ENCODE results near the gene EXD2. TPM values are rescaled to one million over a fixed set of nuclear protein-coding genes. Genes with fewer than 3 reads are reported as not detected.
"Not testable (repeated sequence)": the region's sequence is repeated elsewhere in the genome, so short reads cannot be mapped to it uniquely, and the experiment has no call there.

Gene EXD2
- total RNA-seq, 1 experiment from 2014 or later = 21.3 TPM

DNA sequence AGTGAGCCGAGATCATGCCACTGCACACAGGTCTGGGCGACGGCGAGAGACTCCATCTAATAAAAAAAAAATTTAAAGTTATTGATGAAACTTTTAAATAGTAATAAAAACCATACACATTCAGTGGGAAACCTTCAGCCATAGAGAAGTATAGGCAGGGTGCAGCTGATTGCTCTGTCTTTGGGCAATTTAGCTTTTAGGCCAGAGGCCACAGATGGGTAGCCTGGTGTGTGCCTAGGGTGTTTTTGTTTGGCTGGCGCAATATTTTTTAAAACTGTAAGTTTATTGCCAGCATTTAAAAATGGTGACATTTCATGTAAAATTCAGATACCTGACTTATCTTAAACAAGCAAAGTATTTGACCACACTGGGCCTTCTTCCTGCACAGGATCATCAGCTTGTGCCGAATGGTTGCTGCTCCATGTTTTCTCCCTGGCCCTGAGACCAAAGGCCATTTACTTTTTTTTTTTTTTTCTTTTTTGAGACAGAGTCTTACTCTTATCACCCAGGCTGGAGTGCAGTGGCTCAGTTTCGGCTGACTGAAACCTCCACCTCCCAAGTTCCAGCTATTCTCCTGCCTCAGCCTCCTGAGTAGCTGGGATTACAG lies 16.2 kb downstream of the EXD2 start:
- H3K27me3 ChIP-seq (ENCODE audit: low read length) = no peaks in the 10 kb centered on the region
- no peak for DNase-seq

DNA sequence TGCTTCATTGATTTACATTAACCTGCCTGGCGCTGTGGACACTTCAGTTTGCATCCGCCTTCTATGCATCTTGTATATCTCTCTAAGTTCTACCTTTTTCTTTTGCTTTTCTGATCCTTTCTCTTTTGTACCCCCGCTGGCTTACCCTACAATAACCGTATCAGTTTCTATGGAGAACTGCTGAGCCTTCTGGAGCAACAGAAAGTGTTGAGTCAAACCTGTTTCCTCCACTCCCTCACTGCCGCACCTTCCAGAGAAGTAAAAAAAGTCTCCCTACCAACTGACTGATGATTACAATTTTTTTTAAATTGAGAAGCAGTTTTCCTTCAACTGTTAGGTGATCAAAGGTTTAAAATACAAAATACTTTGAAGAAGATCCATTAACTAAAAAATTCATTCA lies 17.4 kb downstream of the EXD2 start:
- H3K36me3 ChIP-seq (ENCODE audit: insufficient read depth, low read length) = peaks cover 4% of the 10 kb centered on the region; the same call in 1 of the 2 replicates
- DNase-seq = no peak
- H3K4me3 ChIP-seq (ENCODE audit: low read length) = no peak overlapping the region
- H3K27ac ChIP-seq (ENCODE audit: low read length) = no peak overlapping the region
- H3K9me3 ChIP-seq (ENCODE audit: low read length) = no peaks in the 10 kb centered on the region
- no peaks in the 10 kb centered on the region for H3K27me3 ChIP-seq (ENCODE audit: low read length)
- H3K4me1 ChIP-seq (ENCODE audit: low read length) = peaks cover 22% of the 10 kb centered on the region
- H3K79me2 ChIP-seq (ENCODE audit: low read length) = peaks cover 5% of the 10 kb centered on the region
- H3K9ac ChIP-seq (ENCODE audit: low read length) = no peak overlapping the region
- H4K20me1 ChIP-seq (ENCODE audit: insufficient read depth, low read depth, low read length) = no peaks in the 10 kb centered on the region
- H3K9me2 ChIP-seq (replicated peaks; ENCODE audit: insufficient read depth, low read length) = no peaks in the 10 kb centered on the region
- H2AFZ ChIP-seq (ENCODE audit: low read length) = no peak overlapping the region
- H3K4me2 ChIP-seq (ENCODE audit: low read depth, low read length, poor library complexity, severe bottlenecking) = no peak overlapping the region

More for the DNA sequence above, 16.2 kb downstream of the EXD2 start:
- Histone ChIP-seq H3K9ac (ENCODE audit: low read length) (no peak overlapping the region), H3K4me1 (ENCODE audit: low read length) (peaks cover 22% of the 10 kb centered on the region), H3K36me3 (ENCODE audit: insufficient read depth, low read length) (peaks cover 4% of the 10 kb centered on the region; the same call in 1 of the 2 replicates), H4K20me1 (ENCODE audit: insufficient read depth, low read depth, low read length) (no peaks in the 10 kb centered on the region), H3K4me2 (ENCODE audit: low read depth, low read length, poor library complexity, severe bottlenecking) (no peak overlapping the region), H3K27ac (ENCODE audit: low read length) (peak overlapping the region; percentile 51), H2AFZ (ENCODE audit: low read length) (no peak overlapping the region), H3K9me3 (ENCODE audit: low read length) (no peaks in the 10 kb centered on the region), H3K9me2 (replicated peaks; ENCODE audit: insufficient read depth, low read length) (no peaks in the 10 kb centered on the region), H3K79me2 (ENCODE audit: low read length) (peaks cover 13% of the 10 kb centered on the region), H3K4me3 (ENCODE audit: low read length) (no peak overlapping the region)

DNA sequence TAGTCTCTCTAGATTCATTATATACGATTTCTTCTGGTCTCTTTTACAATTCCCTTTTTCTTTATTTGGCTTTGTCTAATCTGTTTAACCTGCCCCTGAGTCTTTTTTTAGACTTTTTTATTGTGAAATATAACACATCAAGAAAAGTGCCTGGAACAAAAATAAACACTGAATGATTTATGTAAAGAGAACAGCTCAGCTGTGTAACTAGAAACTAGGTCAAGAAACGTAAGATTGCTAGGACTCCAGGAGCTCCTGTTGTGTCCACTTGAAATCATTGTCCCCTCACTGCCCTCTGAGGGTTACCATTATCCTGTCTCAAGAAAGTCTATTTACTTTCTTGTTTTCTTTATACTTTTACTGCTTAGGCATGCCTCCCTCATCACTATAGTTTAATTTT lies 23.1 kb downstream of the EXD2 start:
- no peaks in the 10 kb centered on the region for H3K9me2 ChIP-seq (replicated peaks; ENCODE audit: insufficient read depth, low read length)
- H3K79me2 ChIP-seq (ENCODE audit: low read length) = 0 out of 2 replicates have a peak, but pooled peaks cover 3% of the 10 kb centered on the region
- no peak overlapping the region for H3K4me3 ChIP-seq (ENCODE audit: low read length)
- DNase-seq = no peak
- H3K36me3 ChIP-seq (ENCODE audit: insufficient read depth, low read length) = peaks cover 4% of the 10 kb centered on the region; the same call in 1 of the 2 replicates
- H3K27ac ChIP-seq (ENCODE audit: low read length) = peak overlapping the region; percentile 36
- no peak overlapping the region for H3K9ac ChIP-seq (ENCODE audit: low read length)
- no peaks in the 10 kb centered on the region for H3K27me3 ChIP-seq (ENCODE audit: low read length)
- no peak overlapping the region for H2AFZ ChIP-seq (ENCODE audit: low read length)
- peaks cover 8% of the 10 kb centered on the region for H3K4me1 ChIP-seq (ENCODE audit: low read length)
- no peaks in the 10 kb centered on the region for H3K9me3 ChIP-seq (ENCODE audit: low read length)
- no peak overlapping the region for H3K4me2 ChIP-seq (ENCODE audit: low read depth, low read length, poor library complexity, severe bottlenecking)
- no peaks in the 10 kb centered on the region for H4K20me1 ChIP-seq (ENCODE audit: insufficient read depth, low read depth, low read length)

DNA sequence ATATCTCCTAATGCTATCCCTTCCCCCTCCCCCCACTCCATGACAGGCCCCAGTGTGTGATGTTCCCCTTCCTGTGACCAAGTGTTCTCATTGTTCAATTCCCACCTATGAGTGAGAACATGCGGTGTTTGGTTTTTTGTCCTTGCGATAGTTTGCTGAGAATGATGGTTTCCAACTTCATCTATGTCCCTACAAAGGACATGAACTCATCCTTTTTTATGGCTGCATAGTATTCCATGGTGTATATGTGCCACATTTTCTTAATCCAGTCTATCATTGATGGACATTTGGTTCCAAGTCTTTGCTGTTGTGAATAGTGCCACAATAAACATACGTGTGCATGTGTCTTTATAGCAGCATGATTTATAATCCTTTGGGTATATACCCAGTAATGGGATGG lies 26.4 kb downstream of the EXD2 start:
- H3K36me3 ChIP-seq (ENCODE audit: insufficient read depth, low read length); H3K9ac ChIP-seq (ENCODE audit: low read length); H3K27ac ChIP-seq (ENCODE audit: low read length); H3K27me3 ChIP-seq (ENCODE audit: low read length); DNase-seq; H2AFZ ChIP-seq (ENCODE audit: low read length); H3K9me3 ChIP-seq (ENCODE audit: low read length); H3K4me3 ChIP-seq (ENCODE audit: low read length); H4K20me1 ChIP-seq (ENCODE audit: insufficient read depth, low read depth, low read length); H3K79me2 ChIP-seq (ENCODE audit: low read length); H3K9me2 ChIP-seq (replicated peaks; ENCODE audit: insufficient read depth, low read length); H3K4me1 ChIP-seq (ENCODE audit: low read length); H3K4me2 ChIP-seq (ENCODE audit: low read depth, low read length, poor library complexity, severe bottlenecking): not testable (repeated sequence)

DNA sequence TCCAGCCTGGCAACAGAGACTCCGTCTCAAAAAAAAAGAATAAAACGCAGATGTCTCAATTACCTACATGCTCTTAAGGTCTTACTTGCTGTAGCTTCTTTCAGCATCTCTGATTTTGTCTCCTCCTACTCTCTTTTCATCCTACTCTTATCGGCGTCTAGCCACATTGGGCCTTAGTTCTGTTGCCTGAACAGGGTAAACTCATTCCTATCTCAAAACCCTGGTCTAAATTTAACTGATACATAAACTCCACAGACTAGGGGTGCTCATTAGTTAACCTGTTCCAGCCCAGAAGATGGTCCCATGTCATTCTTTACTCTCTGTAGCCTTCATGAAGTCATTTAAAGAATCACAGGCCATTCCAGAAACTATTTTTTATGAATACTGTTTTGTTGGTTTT lies 33.6 kb downstream of the EXD2 start:
- no peaks in the 10 kb centered on the region for H4K20me1 ChIP-seq (ENCODE audit: insufficient read depth, low read depth, low read length)
- no peak overlapping the region for H2AFZ ChIP-seq (ENCODE audit: low read length)
- no peak overlapping the region for H3K4me3 ChIP-seq (ENCODE audit: low read length)
- H3K36me3 ChIP-seq (ENCODE audit: insufficient read depth, low read length) = no peaks in the 10 kb centered on the region
- H3K9me3 ChIP-seq (ENCODE audit: low read length) = no peaks in the 10 kb centered on the region
- H3K79me2 ChIP-seq (ENCODE audit: low read length) = no peaks in the 10 kb centered on the region
- no peak overlapping the region for H3K4me2 ChIP-seq (ENCODE audit: low read depth, low read length, poor library complexity, severe bottlenecking)
- no peaks in the 10 kb centered on the region for H3K4me1 ChIP-seq (ENCODE audit: low read length)
- no peak overlapping the region for H3K9ac ChIP-seq (ENCODE audit: low read length)
- no peaks in the 10 kb centered on the region for H3K27me3 ChIP-seq (ENCODE audit: low read length)
- no peak overlapping the region for H3K27ac ChIP-seq (ENCODE audit: low read length)
- DNase-seq = no peak
- H3K9me2 ChIP-seq (replicated peaks; ENCODE audit: insufficient read depth, low read length) = no peaks in the 10 kb centered on the region

DNA sequence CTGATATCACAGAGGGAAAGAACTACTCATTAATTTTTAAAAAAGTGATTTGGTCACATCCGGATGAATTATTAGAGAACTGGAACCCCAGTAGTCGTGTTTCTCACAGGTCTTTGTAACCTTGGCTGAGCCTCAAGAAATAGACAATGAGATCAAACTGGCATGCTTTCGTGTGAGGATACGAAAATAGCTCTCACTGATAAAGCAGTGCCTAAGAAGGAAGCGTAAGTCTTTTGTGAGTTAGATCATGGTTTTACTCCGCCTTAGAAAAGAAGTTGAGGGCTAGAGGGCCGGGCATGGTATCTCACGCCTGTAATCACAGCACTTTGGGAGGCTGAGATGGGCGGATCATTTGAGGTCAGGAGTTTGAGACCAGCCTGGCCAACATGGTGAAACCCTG lies 34.9 kb downstream of the EXD2 start:
- H3K79me2 ChIP-seq (ENCODE audit: low read length) = no peaks in the 10 kb centered on the region
- H3K4me2 ChIP-seq (ENCODE audit: low read depth, low read length, poor library complexity, severe bottlenecking) = no peak overlapping the region
- no peaks in the 10 kb centered on the region for H3K9me3 ChIP-seq (ENCODE audit: low read length)
- H3K4me3 ChIP-seq (ENCODE audit: low read length) = no peak overlapping the region
- no peak overlapping the region for H3K27ac ChIP-seq (ENCODE audit: low read length)
- no peak overlapping the region for H3K9ac ChIP-seq (ENCODE audit: low read length)
- DNase-seq = no peak
- no peaks in the 10 kb centered on the region for H4K20me1 ChIP-seq (ENCODE audit: insufficient read depth, low read depth, low read length)
- H3K36me3 ChIP-seq (ENCODE audit: insufficient read depth, low read length) = no peaks in the 10 kb centered on the region
- H3K9me2 ChIP-seq (replicated peaks; ENCODE audit: insufficient read depth, low read length) = no peaks in the 10 kb centered on the region
- H2AFZ ChIP-seq (ENCODE audit: low read length) = no peak overlapping the region
- H3K4me1 ChIP-seq (ENCODE audit: low read length) = no peaks in the 10 kb centered on the region
- H3K27me3 ChIP-seq (ENCODE audit: low read length) = no peaks in the 10 kb centered on the region

DNA sequence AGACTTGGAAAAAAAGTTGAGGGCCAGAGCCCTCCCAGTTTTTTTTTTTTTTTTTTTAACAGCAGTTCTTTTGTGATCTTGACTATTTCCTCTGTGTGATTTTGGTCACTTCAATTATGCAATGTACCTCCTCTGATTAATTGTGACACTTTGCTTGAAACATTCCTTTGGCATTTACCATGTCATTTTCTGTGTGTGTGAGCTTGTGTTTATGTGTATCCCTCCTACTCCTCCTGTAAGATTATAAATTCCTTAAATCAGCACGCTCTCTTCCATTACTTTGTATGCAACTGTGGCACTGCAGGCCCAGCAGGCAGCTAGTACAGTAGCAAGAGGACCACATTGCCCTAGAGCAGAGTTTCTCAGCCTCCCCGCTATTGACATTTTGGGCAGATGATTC lies 35.4 kb downstream of the EXD2 start:
- H3K36me3 ChIP-seq (ENCODE audit: insufficient read depth, low read length) = no peaks in the 10 kb centered on the region
- H3K4me1 ChIP-seq (ENCODE audit: low read length) = no peaks in the 10 kb centered on the region
- H3K9ac ChIP-seq (ENCODE audit: low read length) = no peak overlapping the region
- no peak overlapping the region for H3K4me3 ChIP-seq (ENCODE audit: low read length)
- H3K9me3 ChIP-seq (ENCODE audit: low read length) = no peaks in the 10 kb centered on the region
- H3K79me2 ChIP-seq (ENCODE audit: low read length) = no peaks in the 10 kb centered on the region
- no peak overlapping the region for H2AFZ ChIP-seq (ENCODE audit: low read length)
- H3K27me3 ChIP-seq (ENCODE audit: low read length) = no peaks in the 10 kb centered on the region
- no peak overlapping the region for H3K4me2 ChIP-seq (ENCODE audit: low read depth, low read length, poor library complexity, severe bottlenecking)
- H3K27ac ChIP-seq (ENCODE audit: low read length) = no peak overlapping the region
- no peak for DNase-seq
- H3K9me2 ChIP-seq (replicated peaks; ENCODE audit: insufficient read depth, low read length) = no peaks in the 10 kb centered on the region
- no peaks in the 10 kb centered on the region for H4K20me1 ChIP-seq (ENCODE audit: insufficient read depth, low read depth, low read length)

DNA sequence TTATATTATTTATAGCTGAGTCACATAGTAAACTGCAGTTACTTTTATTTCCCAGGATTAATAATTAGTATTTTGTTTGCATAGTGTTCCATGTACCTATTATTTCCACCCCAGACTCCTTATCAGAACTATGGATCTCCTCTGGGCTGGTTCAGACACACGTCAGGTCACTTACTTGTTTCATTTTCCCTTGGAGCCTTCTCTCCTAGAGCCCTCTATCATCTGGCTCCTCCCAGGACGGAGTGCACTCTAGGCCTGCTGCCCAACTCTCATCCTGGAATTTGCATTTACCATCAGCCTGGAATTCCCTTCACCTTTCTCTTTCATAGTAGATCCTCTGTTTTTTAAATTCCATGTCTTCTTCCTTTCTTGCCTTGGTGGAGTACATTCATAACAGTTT lies 40.2 kb downstream of the EXD2 start:
- H3K9ac ChIP-seq (ENCODE audit: low read length) = no peak overlapping the region
- no peak overlapping the region for H3K4me3 ChIP-seq (ENCODE audit: low read length)
- no peaks in the 10 kb centered on the region for H3K9me2 ChIP-seq (replicated peaks; ENCODE audit: insufficient read depth, low read length)
- no peaks in the 10 kb centered on the region for H3K79me2 ChIP-seq (ENCODE audit: low read length)
- H3K27me3 ChIP-seq (ENCODE audit: low read length) = no peaks in the 10 kb centered on the region
- DNase-seq = no peak
- H3K4me1 ChIP-seq (ENCODE audit: low read length) = peaks cover 6% of the 10 kb centered on the region
- no peak overlapping the region for H3K4me2 ChIP-seq (ENCODE audit: low read depth, low read length, poor library complexity, severe bottlenecking)
- no peaks in the 10 kb centered on the region for H4K20me1 ChIP-seq (ENCODE audit: insufficient read depth, low read depth, low read length)
- no peaks in the 10 kb centered on the region for H3K9me3 ChIP-seq (ENCODE audit: low read length)
- no peak overlapping the region for H3K27ac ChIP-seq (ENCODE audit: low read length)
- no peak overlapping the region for H2AFZ ChIP-seq (ENCODE audit: low read length)
- no peaks in the 10 kb centered on the region for H3K36me3 ChIP-seq (ENCODE audit: insufficient read depth, low read length)
